Skeletal muscle satellite cell (primary cell): Measurements from ENCODE around the gene NUDCD3.
A peak's percentile ranks its signal among the peaks of the same experiment; 100 is the strongest.

Experiments
- H3K27me3 ChIP-seq: 2 replicates; pipeline ENCODE4 v1.7.0; 2013; ENCODE audit warnings: low read length; ENCODE audit not compliant: control insufficient read depth, insufficient read depth
- H3K36me3 ChIP-seq: 2 replicates; pipeline ENCODE4 v1.7.0; 2013; ENCODE audit warnings: mild to moderate bottlenecking, control low read depth, low read length; ENCODE audit not compliant: insufficient read depth
- H3K4me1 ChIP-seq: 2 replicates; pipeline ENCODE4 v1.7.0; 2013; ENCODE audit warnings: low read length; ENCODE audit not compliant: control insufficient read depth, insufficient read depth
- H3K4me2 ChIP-seq: 2 replicates; pipeline ENCODE4 v1.7.0; 2013; ENCODE audit warnings: mild to moderate bottlenecking, low read length
- H3K4me3 ChIP-seq: 2 replicates; pipeline ENCODE4 v1.7.0; 2013; ENCODE audit warnings: low read length
- H3K9ac ChIP-seq: 2 replicates; pipeline ENCODE4 v1.7.0; 2013; ENCODE audit warnings: mild to moderate bottlenecking, low read depth, low read length, moderate library complexity
- H3K9me3 ChIP-seq: replicated peaks from 2 replicates; pipeline ENCODE4 v1.7.0; 2013; ENCODE audit warnings: mild to moderate bottlenecking, control low read depth, low read length

The NUDCD3 gene

GRCh38 chr7:44461387-44461786 lies 29.1 kb downstream of the NUDCD3 start:
- no peaks in the 10 kb centered on the region for H3K27me3 ChIP-seq
- peak overlapping the region; percentile 43 for H3K4me2 ChIP-seq
- H3K4me3 ChIP-seq, result no peak overlapping the region
- H3K9me3 ChIP-seq, result no peaks in the 10 kb centered on the region
- peaks cover 15% of the 10 kb centered on the region for H3K36me3 ChIP-seq
- H3K4me1 ChIP-seq, result peaks cover 35% of the 10 kb centered on the region
- no peak overlapping the region for H3K9ac ChIP-seq

- Histone ChIP-seq H3K4me1 (peaks cover 25% of the 10 kb centered on the region), H3K9ac (no peak overlapping the region)
These were observed 30.1 kb downstream of the NUDCD3 start for GRCh38 chr7:44460325-44460724.

DNA sequence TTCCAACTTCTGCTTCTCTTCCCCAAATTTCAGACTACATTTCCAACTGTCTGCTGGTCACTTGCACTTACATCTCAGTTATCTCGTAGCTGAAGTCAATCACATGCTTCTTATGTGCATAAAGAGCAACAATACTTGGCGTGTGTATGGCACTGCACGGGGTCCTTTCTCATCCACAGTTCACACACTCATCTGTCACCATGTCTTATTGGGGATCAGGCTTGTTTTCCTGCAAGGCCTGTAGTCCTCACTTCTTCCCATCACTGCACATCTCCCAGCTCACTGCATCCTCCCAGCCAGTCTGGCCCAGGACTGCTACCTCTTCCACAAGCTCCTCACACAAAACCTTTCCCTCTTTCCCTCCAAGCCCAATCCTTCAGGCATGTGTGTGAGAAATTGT lies 35.3 kb downstream of the NUDCD3 start:
- Histone ChIP-seq H3K27me3 (no peaks in the 10 kb centered on the region), H3K4me2 (no peak overlapping the region), H3K4me3 (no peak overlapping the region), H3K36me3 (peaks cover 3% of the 10 kb centered on the region), H3K9me3 (no peaks in the 10 kb centered on the region), H3K4me1 (no peaks in the 10 kb centered on the region), H3K9ac (no peak overlapping the region)

More at GRCh38 chr7:44460325-44460724, 30.1 kb downstream of the NUDCD3 start:
- Histone ChIP-seq H3K36me3 (peaks cover 12% of the 10 kb centered on the region), H3K27me3 (no peaks in the 10 kb centered on the region), H3K4me3 (no peak overlapping the region), H3K9me3 (no peaks in the 10 kb centered on the region), H3K4me2 (no peak overlapping the region)

GRCh38 chr7:44454348-44454747 lies 36.1 kb downstream of the NUDCD3 start:
- Histone ChIP-seq H3K27me3 (no peaks in the 10 kb centered on the region), H3K9me3 (no peaks in the 10 kb centered on the region), H3K36me3 (peaks cover 3% of the 10 kb centered on the region), H3K4me3 (no peak overlapping the region), H3K4me1 (peaks cover 3% of the 10 kb centered on the region), H3K4me2 (no peak overlapping the region), H3K9ac (no peak overlapping the region)

DNA sequence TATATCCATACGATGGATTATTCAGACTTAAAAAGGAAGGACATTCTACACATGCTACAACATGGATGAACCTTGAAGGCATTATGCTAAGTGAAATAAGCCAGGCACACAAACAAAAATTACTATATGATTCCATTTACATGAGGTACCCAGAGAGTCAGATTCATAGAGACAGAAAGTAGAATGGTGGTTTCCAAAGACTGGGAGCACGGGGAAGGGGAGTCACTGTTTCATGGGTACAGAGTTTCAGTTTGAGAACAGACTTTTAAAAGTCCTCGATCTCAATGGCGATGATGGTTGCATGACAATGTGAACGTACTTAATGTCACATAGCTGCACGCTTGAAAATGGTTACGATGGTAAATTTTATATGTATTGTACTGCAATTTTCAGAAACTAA lies 39.3 kb downstream of the NUDCD3 start:
- peaks cover 9% of the 10 kb centered on the region for H3K36me3 ChIP-seq
- no peak overlapping the region for H3K4me3 ChIP-seq
- no peak overlapping the region for H3K4me2 ChIP-seq
- peaks cover 8% of the 10 kb centered on the region for H3K4me1 ChIP-seq
- H3K9me3 ChIP-seq, result no peaks in the 10 kb centered on the region
- H3K27me3 ChIP-seq, result no peaks in the 10 kb centered on the region
- no peak overlapping the region for H3K9ac ChIP-seq

- no peak overlapping the region for H3K4me2 ChIP-seq
- no peak overlapping the region for H3K9ac ChIP-seq
- peaks cover 8% of the 10 kb centered on the region for H3K4me1 ChIP-seq
- no peaks in the 10 kb centered on the region for H3K9me3 ChIP-seq
- H3K27me3 ChIP-seq, result no peaks in the 10 kb centered on the region
- peaks cover 16% of the 10 kb centered on the region for H3K36me3 ChIP-seq
- no peak overlapping the region for H3K4me3 ChIP-seq
These were observed 40.9 kb downstream of the NUDCD3 start for GRCh38 chr7:44449584-44449928.

DNA sequence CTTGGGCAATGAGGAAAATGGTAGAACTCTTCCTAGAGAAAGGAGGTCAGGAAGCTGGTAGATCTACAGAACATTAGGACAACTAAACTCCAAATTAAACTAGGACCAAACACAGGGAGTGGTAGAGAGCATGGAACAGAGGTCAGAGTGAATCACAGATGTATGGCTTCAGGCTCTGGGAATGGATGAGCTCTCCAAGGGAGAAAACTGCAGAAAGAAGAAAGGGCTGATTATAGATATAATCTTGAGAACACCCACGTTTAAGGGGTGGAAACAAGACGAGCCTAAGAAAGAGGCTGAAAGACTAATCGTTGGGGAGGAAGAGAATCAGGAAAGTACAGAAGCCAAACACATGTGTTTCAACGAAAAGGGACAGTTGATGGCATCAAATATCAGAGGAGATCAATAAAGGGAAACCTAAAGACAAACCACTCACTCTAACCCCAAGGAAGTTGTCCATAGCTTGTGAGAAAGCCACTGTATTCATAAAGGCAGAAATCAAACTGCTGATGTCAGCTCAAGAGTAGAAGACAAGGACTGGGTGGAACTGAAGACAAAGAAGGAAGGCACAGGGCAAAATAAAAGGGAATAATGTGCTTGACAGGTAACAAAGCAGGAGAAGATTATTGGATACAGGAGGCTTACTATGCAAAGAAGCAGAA lies 41.4 kb downstream of the NUDCD3 start:
- Histone ChIP-seq H3K27me3 (no peaks in the 10 kb centered on the region), H3K4me2 (no peak overlapping the region), H3K9me3 (no peaks in the 10 kb centered on the region), H3K9ac (no peak overlapping the region), H3K4me1 (peaks cover 8% of the 10 kb centered on the region), H3K4me3 (no peak overlapping the region), H3K36me3 (peaks cover 16% of the 10 kb centered on the region)

- Histone ChIP-seq H3K9ac (no peak overlapping the region), H3K4me3 (no peak overlapping the region), H3K9me3 (no peaks in the 10 kb centered on the region), H3K4me2 (no peak overlapping the region), H3K4me1 (peaks cover 8% of the 10 kb centered on the region), H3K27me3 (no peaks in the 10 kb centered on the region), H3K36me3 (peaks cover 15% of the 10 kb centered on the region)
These were observed 42.5 kb downstream of the NUDCD3 start for GRCh38 chr7:44447874-44448425.

DNA sequence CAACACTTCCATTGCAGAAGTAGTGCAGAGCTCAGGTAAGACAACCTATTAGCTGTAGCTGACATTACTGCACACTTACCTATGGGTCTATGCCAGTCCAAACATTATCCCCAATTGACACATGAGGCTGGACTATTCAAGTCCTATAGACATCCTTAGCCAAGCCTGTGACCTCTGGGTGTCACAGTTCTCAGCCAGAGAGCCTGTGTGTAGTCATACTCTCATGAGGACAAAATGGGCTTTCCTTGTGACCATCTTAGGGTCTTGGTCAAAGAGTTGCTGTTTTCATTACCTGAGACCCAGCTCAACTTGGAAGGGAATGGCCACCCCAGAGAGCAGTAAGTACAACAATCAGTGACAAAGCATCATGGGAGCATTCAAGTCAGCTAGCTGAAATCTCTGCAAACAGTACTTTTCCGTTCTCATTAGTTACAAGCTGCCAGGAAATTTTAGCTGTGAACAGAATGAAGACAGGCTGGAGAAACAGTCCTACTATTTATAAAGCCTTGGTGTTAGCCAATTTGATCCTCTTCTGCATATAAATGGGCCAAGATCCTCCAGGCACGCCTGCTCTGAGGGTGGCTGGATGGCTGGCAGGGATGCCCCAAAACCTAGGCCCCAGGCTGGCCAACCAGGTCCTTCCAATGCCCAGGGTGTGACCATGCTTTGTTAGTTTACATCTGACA lies 44.3 kb downstream of the NUDCD3 start:
- H3K4me1 ChIP-seq, result peaks cover 8% of the 10 kb centered on the region
- peaks cover 15% of the 10 kb centered on the region for H3K36me3 ChIP-seq
- H3K4me3 ChIP-seq, result no peak overlapping the region

GRCh38 chr7:44441079-44441478 lies 49.4 kb downstream of the NUDCD3 start:
- Histone ChIP-seq H3K9ac (no peak overlapping the region), H3K36me3 (peaks cover 10% of the 10 kb centered on the region), H3K27me3 (no peaks in the 10 kb centered on the region), H3K4me1 (peaks cover 10% of the 10 kb centered on the region), H3K4me2 (no peak overlapping the region), H3K4me3 (no peak overlapping the region), H3K9me3 (no peaks in the 10 kb centered on the region)

More for the DNA sequence above, 44.3 kb downstream of the NUDCD3 start:
- Histone ChIP-seq H3K9me3 (no peaks in the 10 kb centered on the region), H3K4me2 (no peak overlapping the region), H3K9ac (no peak overlapping the region), H3K27me3 (no peaks in the 10 kb centered on the region)

GRCh38 chr7:44440577-44441078 lies 49.8 kb downstream of the NUDCD3 start:
- Histone ChIP-seq H3K27me3 (no peaks in the 10 kb centered on the region), H3K9ac (no peak overlapping the region), H3K4me1 (peaks cover 10% of the 10 kb centered on the region), H3K9me3 (no peaks in the 10 kb centered on the region), H3K4me3 (no peak overlapping the region), H3K36me3 (peaks cover 10% of the 10 kb centered on the region), H3K4me2 (no peak overlapping the region)
